ENCODE data around the gene BIK. TPM values are rescaled to one million over a fixed set of nuclear protein-coding genes. Genes with fewer than 3 reads are reported as not detected.

The BIK gene, protein sequence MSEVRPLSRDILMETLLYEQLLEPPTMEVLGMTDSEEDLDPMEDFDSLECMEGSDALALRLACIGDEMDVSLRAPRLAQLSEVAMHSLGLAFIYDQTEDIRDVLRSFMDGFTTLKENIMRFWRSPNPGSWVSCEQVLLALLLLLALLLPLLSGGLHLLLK
- polyA plus RNA-seq (2012; rRNA removed) = 0.24 and 0.66 TPM in 2 replicates
- polyA plus RNA-seq (2012; cell fraction: cytosol; rRNA removed) = 0.18 and 0.22 TPM in 2 replicates
- 0.37 and 0.48 TPM in 2 replicates for polyA plus RNA-seq (2012; cell fraction: nucleus; rRNA removed)

- Histone ChIP-seq H3K9me2 (no peaks in the 10 kb centered on the region), H3K9me3 (no peaks in the 10 kb centered on the region), H3K4me2 (peak within 1 kb of the TSS; percentile 70; the same call in 1 of the 2 replicates), H3K4me1 (ENCODE audit: control insufficient read depth in 1 of 2, insufficient read depth in 2 of 2, low read depth in 1 of 2, low read length in 1 of 2) (no peaks in the 10 kb centered on the region; a peak in 1 of 4 replicates), H3K36me3 (replicated peaks in 1 of 2; ENCODE audit: control insufficient read depth in 1 of 2, insufficient read depth in 2 of 2, low read length in 1 of 2) (no peaks in the 10 kb centered on the region), H3K9ac (no peak within 1 kb of the TSS), H3K27ac (ENCODE audit: low read depth in 2 of 2, low read length in 1 of 2) (no peak within 1 kb of the TSS), H2AFZ (ENCODE audit: low read depth) (0 out of 2 replicates have a peak within 1 kb of the TSS, but pooled peaks have one; percentile 46), H3K27me3 (ENCODE audit: insufficient read depth) (no peaks in the 10 kb centered on the region), H4K20me1 (ENCODE audit: insufficient read depth) (no peaks in the 10 kb centered on the region), H3F3A (replicated peaks; ENCODE audit: insufficient read depth) (no peaks in the 10 kb centered on the region), H3K79me2 (ENCODE audit: insufficient read depth) (no peaks in the 10 kb centered on the region), H3K4me3 (ENCODE audit: low read depth in 2 of 2, low read length in 1 of 2) (peak within 1 kb of the TSS; percentile 37 to 44)
- TF ChIP-seq SMC3 (IDR thresholded peaks at IDR 0.05; ENCODE audit: low read depth, low read length) (0 out of 2 replicates have a peak, but pooled peaks have one; percentile 16), RFX5 (IDR thresholded peaks at IDR 0.05; ENCODE audit: low read length) (no peak), JUND (IDR thresholded peaks at IDR 0.05) (no peak)
- DNase-seq = peak; percentile 74
- CTCF ChIA-PET = interaction anchor here (0.8 to 1.7 kb wide), 6 partner anchors 9 to 243 kb away, joined by 3 to 5 read pairs (median 4); no protein-coding TSS in a partner anchor
- 4% methylated on average over 5 of the region's 49 CpGs for WGBS (ENCODE audit: low lambda C conversion rate)
- POLR2A ChIA-PET = no interaction called here
These were observed at the start of gene BIK for GRCh38 chr22:43110444-43110926. TSS of gene BIK (plus strand) at chr22:43110750. CDS start at chr22:43124023, 13,273 bp downstream.

DNA sequence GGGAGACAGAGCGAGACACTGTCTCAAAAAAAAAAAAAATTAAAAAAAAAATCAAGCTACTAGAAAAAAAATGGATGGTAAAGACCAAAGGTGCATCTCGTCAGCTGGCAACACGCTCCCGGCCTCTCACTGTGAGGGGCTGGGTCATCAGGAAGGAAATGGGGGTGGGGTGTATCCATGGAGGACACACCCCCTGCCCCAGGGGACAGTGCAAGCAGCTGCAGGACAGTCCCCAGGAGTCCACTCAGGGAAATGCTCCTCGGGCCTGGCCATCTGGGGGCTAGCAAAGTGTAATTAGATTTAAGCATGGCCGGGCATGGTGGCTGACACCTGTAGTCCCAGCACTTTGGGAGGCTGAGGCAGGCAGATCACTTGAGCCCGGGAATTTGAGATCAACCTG, 44.4 kb upstream of the BIK start:
- H2AFZ ChIP-seq (ENCODE audit: low read depth) = no peak overlapping the region
- H3K9ac ChIP-seq = no peak overlapping the region
- H3K9me3 ChIP-seq = no peaks in the 10 kb centered on the region
- 96% methylated on average over 4 of the region's 7 CpGs for WGBS (ENCODE audit: low lambda C conversion rate)
- H3F3A ChIP-seq (replicated peaks; ENCODE audit: insufficient read depth) = no peaks in the 10 kb centered on the region
- TF ChIP-seq GABPA (IDR thresholded peaks at IDR 0.05; ENCODE audit: low read depth) (no peak), TAF1 (IDR thresholded peaks at IDR 0.05; ENCODE audit: borderline replicate concordance, low read depth, low read length) (no peak), EP300 (IDR thresholded peaks at IDR 0.05; ENCODE audit: borderline replicate concordance in 1 of 2, low read depth in 1 of 2, low read length in 1 of 2) (no peak), JUND (IDR thresholded peaks at IDR 0.05) (no peak), CTCF (IDR thresholded peaks at IDR 0.05) (no peak), YY1 (IDR thresholded peaks at IDR 0.05; ENCODE audit: low read depth) (no peak)
- H3K4me1 ChIP-seq (ENCODE audit: control insufficient read depth in 1 of 2, insufficient read depth in 2 of 2, low read depth in 1 of 2, low read length in 1 of 2) = no peaks in the 10 kb centered on the region
- H3K27ac ChIP-seq (ENCODE audit: low read depth in 2 of 2, low read length in 1 of 2) = no peak overlapping the region
- H3K9me2 ChIP-seq = no peaks in the 10 kb centered on the region
- no peak overlapping the region for H3K4me3 ChIP-seq (ENCODE audit: low read depth in 2 of 2, low read length in 1 of 2)
- DNase-seq = no peak
- no peaks in the 10 kb centered on the region for H4K20me1 ChIP-seq (ENCODE audit: insufficient read depth)
- no peaks in the 10 kb centered on the region for H3K79me2 ChIP-seq (ENCODE audit: insufficient read depth)
- H3K36me3 ChIP-seq (replicated peaks in 1 of 2; ENCODE audit: control insufficient read depth in 1 of 2, insufficient read depth in 2 of 2, low read length in 1 of 2) = no peaks in the 10 kb centered on the region
- POLR2A ChIA-PET = no interaction called here
- no peaks in the 10 kb centered on the region for H3K27me3 ChIP-seq (ENCODE audit: insufficient read depth)
- CTCF ChIA-PET = no interaction called here
- no peak overlapping the region for H3K4me2 ChIP-seq

DNA sequence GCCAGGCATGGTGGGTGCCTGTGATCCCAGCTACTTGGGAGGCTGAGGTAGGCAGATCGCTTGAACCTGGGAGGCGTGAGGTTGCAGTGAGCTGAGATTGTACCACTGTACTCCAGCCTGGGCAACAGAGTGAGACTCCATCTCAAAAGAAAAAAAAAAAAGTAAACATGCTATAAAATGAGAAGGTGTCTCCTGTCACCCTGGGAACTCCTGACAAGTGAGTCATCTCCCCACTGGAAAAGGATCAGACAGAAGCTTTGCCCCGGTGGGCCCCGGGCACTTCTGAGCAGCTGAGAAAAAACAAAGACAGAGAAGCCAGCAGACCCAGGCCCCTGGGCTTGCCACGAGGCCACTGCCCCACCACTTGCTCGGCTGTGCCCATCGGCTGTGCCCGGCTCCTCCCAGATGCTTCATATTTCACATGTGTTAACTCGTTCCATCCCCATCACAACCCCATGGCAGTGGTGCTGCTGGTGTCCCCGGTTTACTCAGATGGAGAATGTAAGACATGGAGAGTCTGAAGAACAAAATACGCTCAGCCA, 43.6 kb upstream of the BIK start:
- no peaks in the 10 kb centered on the region for H3K9me3 ChIP-seq
- no peaks in the 10 kb centered on the region for H3F3A ChIP-seq (replicated peaks; ENCODE audit: insufficient read depth)
- no peaks in the 10 kb centered on the region for H3K27me3 ChIP-seq (ENCODE audit: insufficient read depth)
- no peaks in the 10 kb centered on the region for H3K79me2 ChIP-seq (ENCODE audit: insufficient read depth)
- DNase-seq = no peak
- ChIA-PET POLR2A (no interaction called here), CTCF (no interaction called here)
- TF ChIP-seq EZH2phosphoT487 (IDR thresholded peaks at IDR 0.05; ENCODE audit: borderline replicate concordance, low read depth) (no peak), RFX5 (IDR thresholded peaks at IDR 0.05; ENCODE audit: low read length) (no peak), FOSL2 (IDR thresholded peaks at IDR 0.05; ENCODE audit: borderline replicate concordance, low read depth) (peak; percentile 4; the same call in 1 of the 2 replicates), EP300 (IDR thresholded peaks at IDR 0.05; ENCODE audit: borderline replicate concordance in 1 of 2, low read depth in 1 of 2, low read length in 1 of 2) (no peak)
- no peak overlapping the region for H3K27ac ChIP-seq (ENCODE audit: low read depth in 2 of 2, low read length in 1 of 2)
- no peak overlapping the region for H3K4me2 ChIP-seq
- no peak overlapping the region for H2AFZ ChIP-seq (ENCODE audit: low read depth)
- no peaks in the 10 kb centered on the region for H3K4me1 ChIP-seq (ENCODE audit: control insufficient read depth in 1 of 2, insufficient read depth in 2 of 2, low read depth in 1 of 2, low read length in 1 of 2)
- H3K9me2 ChIP-seq = no peaks in the 10 kb centered on the region
- H3K9ac ChIP-seq = no peak overlapping the region
- no peaks in the 10 kb centered on the region for H4K20me1 ChIP-seq (ENCODE audit: insufficient read depth)
- WGBS (ENCODE audit: low lambda C conversion rate) = 79% methylated on average over 5 of the region's 11 CpGs
- H3K36me3 ChIP-seq (replicated peaks in 1 of 2; ENCODE audit: control insufficient read depth in 1 of 2, insufficient read depth in 2 of 2, low read length in 1 of 2) = no peaks in the 10 kb centered on the region
- no peak overlapping the region for H3K4me3 ChIP-seq (ENCODE audit: low read depth in 2 of 2, low read length in 1 of 2)
